ENCODE results near the gene FALEC. TPM values are rescaled to one million over a fixed set of nuclear protein-coding genes. Genes with fewer than 3 reads are reported as not detected.

FALEC gene
- total and polyA plus RNA-seq, 2 of the 8 experiments (the other 6 are each of a cell fraction or from before 2014, with no cell fraction given), result not detected

- Histone ChIP-seq H3K4me3 (ENCODE audit: extremely low read depth in 1 of 4, insufficient read depth in 2 of 4, low read depth in 3 of 4, low read length in 4 of 4) (no peak overlapping the region), H4K5ac (ENCODE audit: insufficient read length, low read depth, low read length) (no peak overlapping the region), H3K23ac (ENCODE audit: insufficient read length) (no peak overlapping the region), H2BK5ac (ENCODE audit: low read depth, low read length) (no peak overlapping the region), H3K9ac (replicated peaks in 1 of 4; ENCODE audit: extremely low read depth in 1 of 4, low read depth in 3 of 4, low read length in 3 of 4) (no peak overlapping the region), H2AK5ac (ENCODE audit: low read depth, low read length) (peak overlapping the region; percentile 49; the same call in 1 of the 2 replicates), H2BK15ac (ENCODE audit: low read length) (no peak overlapping the region), H3K27ac (ENCODE audit: low read depth, low read length) (no peak overlapping the region), H2BK120ac (replicated peaks; ENCODE audit: low read depth, low read length) (no peak overlapping the region), H4K20me1 (replicated peaks in 1 of 2; ENCODE audit: control insufficient read depth in 1 of 2, insufficient read depth in 2 of 2, low read length in 2 of 2) (peaks cover 1 to 4% of the 10 kb centered on the region in 2 experiments), H3K4me1 (replicated peaks in 1 of 4; ENCODE audit: control insufficient read depth in 3 of 4, insufficient read depth in 4 of 4, low read length in 3 of 4) (peaks cover 2 to 21% (median 12%) of the 10 kb centered on the region in 4 experiments), H3K4ac (replicated peaks; ENCODE audit: insufficient read length, low read depth, low read length) (no peak overlapping the region), H3K27me3 (replicated peaks in 1 of 4; ENCODE audit: control insufficient read depth in 3 of 4, extremely low read depth in 1 of 4, insufficient read depth in 3 of 4, low read length in 3 of 4) (peaks cover 0 to 11% (median 4%) of the 10 kb centered on the region in 4 experiments; a peak in 5 of 7 replicates), H2BK20ac (ENCODE audit: low read length) (no peak overlapping the region), H3K4me2 (ENCODE audit: insufficient read depth in 1 of 2, low read depth in 2 of 2, low read length in 2 of 2) (no peak overlapping the region), H4K91ac (replicated peaks; ENCODE audit: insufficient read length, low read length) (no peak overlapping the region), H3K18ac (ENCODE audit: extremely low read depth, low read length) (no peak overlapping the region), H3K79me1 (ENCODE audit: low read depth, low read length) (0 out of 2 replicates have a peak, but pooled peaks cover 3% of the 10 kb centered on the region), H3K56ac (replicated peaks; ENCODE audit: insufficient read length, low read depth, low read length) (no peak overlapping the region), H3K9me3 (ENCODE audit: insufficient read depth in 2 of 2, low read depth in 1 of 2, low read length in 1 of 2) (no peaks in the 10 kb centered on the region), H3K14ac (ENCODE audit: insufficient read length) (no peak overlapping the region), H4K8ac (ENCODE audit: extremely low read depth, insufficient read depth, low read length) (peak overlapping the region; percentile 53; the same call in 1 of the 2 replicates), H2BK12ac (ENCODE audit: low read depth, low read length) (no peak overlapping the region), H3K36me3 (ENCODE audit: control insufficient read depth in 2 of 4, insufficient read depth in 4 of 4, low read length in 3 of 4) (peaks cover 0 to 4% (median 2%) of the 10 kb centered on the region in 4 experiments; a peak in 2 of 8 replicates), H2AFZ (ENCODE audit: low read length) (no peak overlapping the region), H3K79me2 (ENCODE audit: control insufficient read depth in 1 of 2, insufficient read depth in 2 of 2, low read length in 2 of 2) (no peaks in the 10 kb centered on the region), H3K23me2 (ENCODE audit: low read depth, low read length) (peaks cover 3% of the 10 kb centered on the region; the same call in 1 of the 2 replicates)
- CTCF ChIA-PET (ENCODE audit: partially characterized antibody), result interaction anchor here (0.6 to 1.4 kb wide), 6 partner anchors 11 to 103 kb away, joined by 3 to 11 read pairs (median 4); no protein-coding TSS in a partner anchor
- no peak for FAIRE-seq
- POLR2A ChIA-PET (ENCODE audit: partially characterized antibody), result interaction anchor here (0.6 to 43.7 kb wide), 7 partner anchors 8 to 368 kb away, joined by 3 to 1380 read pairs (median 5); partner anchors contain the start of genes ENSA and MCL1
- no peak for DNase-seq (ENCODE audit: low read depth in 1 of 2, low spot score in 2 of 2)
- 92% methylated on average over 22 of the region's 23 CpGs; no CpG with 5 or more reads in 1 of the 2 experiments for WGBS, 2 experiments (ENCODE audit: extremely low coverage in 1 of 2, insufficient coverage in 1 of 2, insufficient read length in 1 of 2, insufficient replicate concordance in 2 of 2, low coverage in 1 of 2, low lambda C conversion rate in 2 of 2, missing lambda C conversion rate in 1 of 2)
- TF ChIP-seq YY1 (IDR thresholded peaks at IDR 0.05; ENCODE audit: low read depth, low read length) (no peak), MAX (IDR thresholded peaks at IDR 0.05) (no peak), GABPA (IDR thresholded peaks at IDR 0.05; ENCODE audit: borderline replicate concordance, insufficient read depth, low read length) (no peak), POLR2AphosphoS5 (IDR thresholded peaks at IDR 0.05; ENCODE audit: low read depth, low read length) (no peak), ATF2 (IDR thresholded peaks at IDR 0.05; ENCODE audit: low read length) (no peak), TEAD4 (IDR thresholded peaks at IDR 0.05; ENCODE audit: low read depth, low read length) (no peak), TAF7 (optimal IDR thresholded peaks at IDR 0.05; ENCODE audit: borderline replicate concordance, low read depth, low read length) (no peak), NANOG (IDR thresholded peaks at IDR 0.05; ENCODE audit: insufficient read depth, low read depth, low read length, poor library complexity, severe bottlenecking) (no peak), TBP (IDR thresholded peaks at IDR 0.05; ENCODE audit: low read depth, low read length) (no peak), POLR2A (IDR thresholded peaks at IDR 0.05; ENCODE audit: control extremely low read depth in 1 of 2, low read depth in 2 of 2, low read length in 2 of 2) (no peak), SP2 (IDR thresholded peaks at IDR 0.05; ENCODE audit: low read length) (no peak)
These were observed 38.0 kb downstream of the FALEC start for GRCh38 chr1:150553392-150554085.
